MCF 10A (cell line): ENCODE results near the gene SPCS2. TPM values are rescaled to one million over a fixed set of nuclear protein-coding genes. Genes with fewer than 3 reads are reported as not detected.

Experiments used
- BruUV-seq: library from RNA; stranded (reverse); fragments of 400-500 nt; replicated peaks from 2 replicates; lab custom pipeline; 2021; lab: Mats Ljungman, UMichigan
- CTCF ChIA-PET: fragments of 300-600 bp; sonication (Branson Sonifier 250); formaldehyde crosslinking; extraction: SDS; loops from one replicate; lab custom pipeline; 2021; ENCODE audit warnings: antibody characterized with exemption, inconsistent platforms; lab: Yijun Ruan, JAX
- POLR2A ChIA-PET: fragments of 300-600, 350-650 bp; sonication (Branson Sonifier 250); formaldehyde crosslinking; extraction: SDS; loops from one replicate; lab custom pipeline; 2020; ENCODE audit warnings: antibody characterized with exemption, inconsistent platforms; lab: Yijun Ruan, JAX
- DNase-seq: peaks from one replicate; pipeline ENCODE4 v3.0.0-alpha.2; 2018; ENCODE audit not compliant: unreplicated experiment
- H3K27ac Mint-ChIP-seq: one replicate; pipeline ENCODE4 v1.8.0; 2022; ENCODE audit warnings: mild to moderate bottlenecking, low read depth, mixed read lengths; ENCODE audit not compliant: unreplicated experiment
- H3K27me3 Mint-ChIP-seq: one replicate; pipeline ENCODE4 v1.8.0; 2022; ENCODE audit warnings: mixed read lengths; ENCODE audit not compliant: insufficient read depth, unreplicated experiment
- H3K36me3 Mint-ChIP-seq: one replicate; pipeline ENCODE4 v1.8.0; 2022; ENCODE audit warnings: mild to moderate bottlenecking, moderate library complexity, mixed read lengths; ENCODE audit not compliant: insufficient read depth, unreplicated experiment
- H3K4me1 Mint-ChIP-seq: one replicate; pipeline ENCODE4 v1.8.0; 2022; ENCODE audit warnings: mixed read lengths; ENCODE audit not compliant: insufficient read depth, unreplicated experiment
- H3K4me3 Mint-ChIP-seq: one replicate; pipeline ENCODE4 v1.8.0; 2022; ENCODE audit warnings: mild to moderate bottlenecking, moderate library complexity, mixed read lengths; ENCODE audit not compliant: unreplicated experiment
- H3K9me3 Mint-ChIP-seq: one replicate; pipeline ENCODE4 v1.8.0; 2022; ENCODE audit warnings: mixed read lengths; ENCODE audit not compliant: unreplicated experiment
- CTCF ChIP-seq: fragments of 200-600 bp; IDR thresholded peaks from one replicate; pipeline ENCODE4 v1.8.0; 2022; ENCODE audit warnings: antibody characterized with exemption, mild to moderate bottlenecking; ENCODE audit not compliant: unreplicated experiment
- intact Hi-C: fragments of 100-400 bp; cut with micrococcal nuclease; formaldehyde crosslinking; loops from 2 replicates; pipeline ENCODE4 v1.14.1; 2022
- total RNA-seq: library from RNA; stranded (reverse); gene quantifications from 2 replicates; pipeline ENCODE4 v1.2.3, GENCODE V29; 2022

The SPCS2 gene
- total RNA-seq, 1 experiment from 2014 or later: 198 TPM

DNA sequence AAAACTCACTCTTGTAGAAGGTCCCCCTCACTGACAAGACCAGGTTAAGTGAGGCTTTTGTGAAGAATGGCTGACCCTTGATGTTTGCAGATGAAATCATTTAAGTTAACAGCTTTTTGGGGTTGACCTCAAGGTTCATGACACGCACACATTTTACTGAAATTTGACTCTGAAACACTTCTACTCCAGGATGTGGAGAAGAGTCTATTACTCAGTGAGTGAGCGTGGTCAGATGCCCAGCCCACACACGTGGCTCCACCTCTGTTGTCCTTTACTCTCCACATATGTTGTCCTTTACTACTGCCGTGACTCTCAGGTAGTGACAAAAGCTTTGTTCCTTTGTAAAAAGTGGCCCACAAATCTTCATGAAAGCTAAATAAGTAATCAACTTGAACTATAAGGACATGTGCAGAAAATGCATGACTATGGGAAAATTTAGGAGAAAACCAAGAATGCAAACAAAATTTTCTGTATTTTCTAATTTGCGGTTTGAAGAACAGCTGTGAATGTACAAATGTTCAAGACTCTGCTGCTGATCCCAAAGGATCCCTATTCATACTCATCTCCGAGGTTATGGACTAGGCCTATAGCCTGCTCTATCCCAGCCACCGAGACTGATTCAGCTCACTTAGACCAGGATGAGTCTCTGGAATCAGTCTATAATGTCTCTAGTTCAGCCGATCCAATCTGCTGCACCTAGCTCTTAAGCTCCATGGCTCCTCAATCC lies 22.6 kb upstream of the SPCS2 start:
- Mint-ChIP-seq H3K9me3 (no peaks in the 10 kb centered on the region), H3K4me3 (no peak overlapping the region), H3K27ac (no peak overlapping the region), H3K27me3 (no peaks in the 10 kb centered on the region), H3K36me3 (peaks cover 6% of the 10 kb centered on the region), H3K4me1 (no peaks in the 10 kb centered on the region)
- ChIA-PET CTCF (interaction anchor here (0.7 to 3.0 kb wide), 9 partner anchors 14 to 324 kb away, joined by 3 to 15 read pairs (median 5); no protein-coding TSS in a partner anchor), POLR2A (interaction anchor here (1.3 to 1.5 kb wide), 2 partner anchors 9 to 11 kb away, joined by 3 to 6 read pairs; no protein-coding TSS in a partner anchor)
- intact Hi-C loops: loop anchor here (5.0 kb wide), 1 partner anchor 216 kb away; no protein-coding TSS in a partner anchor
- BruUV-seq: no TSS peak
- TF ChIP-seq CTCF: no peak
- DNase-seq: peak; percentile 30

DNA sequence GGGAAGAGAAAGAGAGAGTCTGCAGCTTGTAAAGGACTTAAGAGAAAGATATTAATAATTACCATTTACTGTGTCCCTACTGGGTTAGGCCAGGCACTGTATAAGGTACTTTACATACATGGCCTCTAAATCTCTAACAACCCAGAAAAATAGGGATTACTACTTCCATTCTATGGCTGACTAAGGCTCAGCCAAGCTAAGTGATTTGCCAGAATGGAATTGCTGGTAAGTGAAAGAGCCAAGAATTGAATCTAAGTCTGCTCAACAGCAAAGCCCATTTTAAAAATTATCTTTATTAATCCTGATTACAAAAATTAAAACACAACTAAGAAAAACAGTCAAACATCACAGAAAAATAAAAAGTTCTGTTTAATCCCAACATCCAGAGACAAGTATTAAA lies 21.6 kb upstream of the SPCS2 start:
- ChIA-PET POLR2A (no interaction called here), CTCF (interaction anchor here (1.0 to 3.0 kb wide), 5 partner anchors 95 to 321 kb away, joined by 3 to 15 read pairs (median 6); no protein-coding TSS in a partner anchor)
- no peak for TF ChIP-seq CTCF
- BruUV-seq: no TSS peak
- Mint-ChIP-seq H3K36me3 (peaks cover 8% of the 10 kb centered on the region), H3K9me3 (no peaks in the 10 kb centered on the region), H3K27me3 (no peaks in the 10 kb centered on the region), H3K27ac (no peak overlapping the region), H3K4me3 (no peak overlapping the region), H3K4me1 (peaks cover 4% of the 10 kb centered on the region)
- intact Hi-C loops: loop anchor here (5.0 kb wide), 1 partner anchor 215 kb away; no protein-coding TSS in a partner anchor
- DNase-seq: no peak

DNA sequence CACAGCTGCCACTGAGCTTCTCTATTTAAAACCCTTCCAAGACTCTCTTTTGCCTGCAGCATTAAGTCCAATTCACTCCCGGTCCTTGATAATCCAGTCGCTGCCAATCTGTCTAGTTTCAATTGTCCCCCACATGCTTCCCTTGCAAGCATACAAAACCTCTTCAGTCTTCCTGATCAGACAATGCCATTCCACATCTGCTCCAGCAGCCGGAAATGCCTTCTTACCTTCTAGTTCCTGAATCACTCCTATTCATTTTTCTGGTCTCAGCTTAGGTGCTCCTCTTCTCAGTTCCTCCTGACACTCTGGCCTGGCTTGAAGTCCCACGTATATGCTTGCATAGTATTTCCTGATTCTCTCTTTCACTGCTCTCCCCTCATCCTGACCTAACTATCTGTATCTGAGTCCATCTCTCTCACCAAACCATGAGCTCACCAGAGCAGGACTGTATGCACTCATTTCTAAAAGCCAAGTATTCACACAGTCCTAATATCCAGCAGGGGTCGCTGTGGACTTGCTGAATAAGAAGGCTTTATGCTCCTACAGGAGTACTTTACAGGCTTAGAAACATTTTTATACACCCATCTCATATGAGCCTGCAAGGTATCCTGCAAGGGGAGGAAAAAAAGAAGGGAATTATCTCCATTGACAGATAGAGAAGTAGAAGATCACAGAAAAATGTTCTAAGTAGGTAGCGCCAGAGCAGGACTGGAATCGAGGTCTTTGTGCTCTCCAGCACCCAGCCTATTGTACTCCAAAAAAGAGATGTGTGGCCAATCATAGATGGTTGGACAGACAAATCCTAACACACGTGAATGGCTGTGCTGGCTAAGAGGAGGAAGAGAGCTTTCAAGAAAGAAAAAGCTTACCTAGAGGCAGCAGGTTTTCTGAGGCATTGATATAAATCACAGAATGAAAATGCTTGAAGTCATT lies 19.4 kb upstream of the SPCS2 start:
- H3K9me3 Mint-ChIP-seq: no peaks in the 10 kb centered on the region
- H3K4me3 Mint-ChIP-seq: no peak overlapping the region
- DNase-seq: peak; percentile 94
- TF ChIP-seq CTCF: peak; percentile 84
- POLR2A ChIA-PET: interaction anchor here (0.6 to 1.8 kb wide), 5 partner anchors 13 to 94 kb away, joined by 3 to 8 read pairs (median 5); no protein-coding TSS in a partner anchor
- BruUV-seq: no TSS peak
- H3K27ac Mint-ChIP-seq: no peak overlapping the region
- H3K36me3 Mint-ChIP-seq: peaks cover 21% of the 10 kb centered on the region
- H3K27me3 Mint-ChIP-seq: no peaks in the 10 kb centered on the region
- intact Hi-C loops: loop anchor here (1.0 to 5.0 kb wide), 5 partner anchors 59 to 319 kb away; partner anchors contain the start of gene NEU3
- peaks cover 4% of the 10 kb centered on the region for H3K4me1 Mint-ChIP-seq
- CTCF ChIA-PET: interaction anchor here (0.6 to 3.7 kb wide), 46 partner anchors 8 to 1917 kb away, joined by 3 to 49 read pairs (median 4); no protein-coding TSS in a partner anchor
